K562 (cell line): ENCODE results near the gene PTPN11. TPM values are rescaled to one million over a fixed set of nuclear protein-coding genes. Genes with fewer than 3 reads are reported as not detected.

ENCODE experiments used
- CREB1 ChIP-seq, 2 experiments: sonication (generic) in 1 of 2; formaldehyde crosslinking in 1 of 2; IDR thresholded peaks; 2 replicates each; pipeline versions ENCODE4 v1.6.1 to v1.8.0; 2012 to 2022; ENCODE audit warnings: inconsistent platforms in 1 of 2, mild to moderate bottlenecking in 1 of 2, missing genetic modification reagents in 1 of 2, moderate library complexity in 1 of 2
- CXXC5 ChIP-seq: fragments of 250-450 bp; sonication (Bioruptor Pico); IDR thresholded peaks from 2 replicates; pipeline ENCODE4 v1.8.0; 2022; ENCODE audit warnings: inconsistent platforms, mild to moderate bottlenecking, moderate library complexity
- ESRRA ChIP-seq: fragments of 450-650 bp; IDR thresholded peaks from 2 replicates; pipeline ENCODE4 v1.6.1; 2014; ENCODE audit warnings: low read depth, mild to moderate bottlenecking, moderate library complexity, borderline replicate concordance
- HSF4 ChIP-seq: fragments of 250-450 bp; sonication (Bioruptor Pico); IDR thresholded peaks from 2 replicates; pipeline ENCODE4 v2.1.2; 2022; ENCODE audit warnings: mild to moderate bottlenecking, moderate library complexity, borderline replicate concordance
- JUN ChIP-seq, 2 experiments: sonication (generic) in 1 of 2; formaldehyde crosslinking in 1 of 2; IDR thresholded peaks; 2 replicates each; pipeline versions ENCODE4 v1.6.1 to v1.8.0; 2012 to 2022; ENCODE audit warnings: borderline replicate concordance in 2 of 2, mild to moderate bottlenecking in 2 of 2, improper control_type of control experiment in 1 of 2, low read depth in 1 of 2, low read length in 1 of 2, missing genetic modification reagents in 1 of 2
- KAT8 ChIP-seq: fragments of 450-650 bp; IDR thresholded peaks from 2 replicates; pipeline ENCODE4 v1.6.1; 2016; ENCODE audit warnings: low read depth, mild to moderate bottlenecking
- KHSRP ChIP-seq: fragments of 450-650 bp; IDR thresholded peaks from 2 replicates; pipeline ENCODE4 v1.6.1; 2017
- MED1 ChIP-seq: sonication (generic); formaldehyde crosslinking; IDR thresholded peaks from 2 replicates; pipeline ENCODE4 v1.8.1; 2023; ENCODE audit warnings: missing genetic modification reagents, borderline replicate concordance
- OTX1 ChIP-seq: fragments of 450-650 bp; formaldehyde crosslinking; IDR thresholded peaks from 2 replicates; pipeline ENCODE4 v1.4.0; 2022; ENCODE audit warnings: mild to moderate bottlenecking
- POLR2H ChIP-seq: IDR thresholded peaks from 2 replicates; pipeline ENCODE4 v1.6.1; 2016; ENCODE audit warnings: missing genetic modification characterization, low read depth, mild to moderate bottlenecking, control low read depth, missing compliant biosample characterization, moderate library complexity
- RB1 ChIP-seq: fragments of 450-650 bp; IDR thresholded peaks from 2 replicates; pipeline ENCODE4 v1.6.1; 2017; ENCODE audit warnings: low read depth, mild to moderate bottlenecking
- SMAD2 ChIP-seq: fragments of 150-350 bp; IDR thresholded peaks from 2 replicates; pipeline ENCODE4 v1.6.1; 2014; ENCODE audit warnings: low read depth, mild to moderate bottlenecking, low read length
- TAL1 ChIP-seq: fragments of 450-650 bp; IDR thresholded peaks from 2 replicates; pipeline ENCODE4 v1.6.1; 2016; ENCODE audit warnings: mild to moderate bottlenecking
- ZBED1 ChIP-seq: IDR thresholded peaks from 2 replicates; pipeline ENCODE4 v1.6.1; 2014
- ZC3H11A ChIP-seq: IDR thresholded peaks from 2 replicates; pipeline ENCODE4 v1.6.1; 2012; ENCODE audit warnings: low read depth, low read length, improper control_type of control experiment
- ZNF263 ChIP-seq: sonication (generic); formaldehyde crosslinking; IDR thresholded peaks from 2 replicates; pipeline ENCODE4 v1.8.0; 2022; ENCODE audit warnings: mild to moderate bottlenecking, missing genetic modification reagents, borderline replicate concordance
- ZNF280A ChIP-seq: fragments of 450-650 bp; IDR thresholded peaks from 2 replicates; pipeline ENCODE4 v1.6.1; 2018; ENCODE audit warnings: mild to moderate bottlenecking, low read depth; ENCODE audit not compliant: partially characterized antibody
- ZNF639 ChIP-seq, 2 experiments: fragments of 200-800 bp in 1 of 2; sonication (Bioruptor generic) in 1 of 2; sonication (generic) in 1 of 2; formaldehyde crosslinking in 1 of 2; IDR thresholded peaks in 1 of 2; conservative IDR thresholded peaks in 1 of 2; 2 replicates each; pipeline versions ENCODE4 v1.5.0 to v1.6.1; 2016 to 2020; ENCODE audit warnings: missing compliant biosample characterization in 1 of 2, missing genetic modification characterization in 1 of 2, missing genetic modification reagents in 1 of 2
- ZNF695 ChIP-seq: fragments of 450-650 bp; formaldehyde crosslinking; IDR thresholded peaks from 2 replicates; pipeline ENCODE4 v1.4.0; 2020; ENCODE audit warnings: mild to moderate bottlenecking, moderate library complexity
- polyA plus RNA-seq, 8 experiments: library from polyadenylated mRNA; depleted of rRNA in 4 of 8; stranded (reverse) in 5 of 8; unstranded in 3 of 8; fragments of >200 nt; fragmentation: Nextera tagmentation in 2 of 8; fragmentation: Illumina TruSeq in 1 of 8; extraction: Ambion mirVana in 2 of 8; extraction: Trizol in 1 of 8; gene quantifications; 2 replicates each; pipeline versions ENCODE4 v1.2.1 to v1.2.3, GENCODE V29; 2011 to 2014; ENCODE audit warnings: inconsistent platforms in 1 of 8, missing spikeins in 1 of 8
- total RNA-seq, 7 experiments: library from RNA; depleted of rRNA in 6 of 7; stranded (reverse); fragments of >200 nt in 6 of 7; fragmentation: Illumina TruSeq in 2 of 7; extraction: Trizol in 2 of 7; gene quantifications; 2 replicates each; pipeline versions ENCODE4 v1.2.1 to v1.2.3, GENCODE V29; 2011 to 2021; ENCODE audit warnings: low replicate concordance in 1 of 7
- TF ChIP-seq, protein P1 (sequence below): sonication (generic); formaldehyde crosslinking; IDR thresholded peaks from 2 replicates; pipeline ENCODE4 v1.4.0; 2020; ENCODE audit warnings: mild to moderate bottlenecking, missing genetic modification reagents

Gene PTPN11
- total and polyA plus RNA-seq, 9 of the 15 experiments (the other 6 are each of a cell fraction or from before 2014, with no cell fraction given), result 22.5 to 126 (median 79.7) TPM

DNA sequence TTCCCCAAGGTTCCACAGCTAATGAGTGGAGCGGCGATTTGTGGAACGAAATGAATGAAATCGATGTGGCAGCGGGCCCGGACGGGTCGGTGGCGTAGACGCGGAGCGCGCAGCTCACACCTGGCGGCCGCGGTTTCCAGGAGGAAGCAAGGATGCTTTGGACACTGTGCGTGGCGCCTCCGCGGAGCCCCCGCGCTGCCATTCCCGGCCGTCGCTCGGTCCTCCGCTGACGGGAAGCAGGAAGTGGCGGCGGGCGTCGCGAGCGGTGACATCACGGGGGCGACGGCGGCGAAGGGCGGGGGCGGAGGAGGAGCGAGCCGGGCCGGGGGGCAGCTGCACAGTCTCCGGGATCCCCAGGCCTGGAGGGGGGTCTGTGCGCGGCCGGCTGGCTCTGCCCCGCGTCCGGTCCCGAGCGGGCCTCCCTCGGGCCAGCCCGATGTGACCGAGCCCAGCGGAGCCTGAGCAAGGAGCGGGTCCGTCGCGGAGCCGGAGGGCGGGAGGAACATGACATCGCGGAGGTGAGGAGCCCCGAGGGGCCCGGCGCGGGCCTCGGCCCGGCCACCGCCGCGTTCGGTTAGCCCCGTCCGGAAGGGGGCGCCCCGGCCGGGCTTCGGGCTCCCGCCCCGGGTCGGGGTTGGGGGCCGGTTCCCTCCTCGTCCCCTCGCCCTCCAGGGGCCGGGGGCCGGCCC, at the start of gene PTPN11 (continued):
- TF ChIP-seq CREB1 (IDR thresholded peaks at IDR 0.05), result peak; percentile 99
- peak; percentile 100 for TF ChIP-seq CREB1 (CRISPR knock-in tag; IDR thresholded peaks at IDR 0.05)
- no peak for TF ChIP-seq MED1 (CRISPR knock-in tag)
- TF ChIP-seq KHSRP, result peak; percentile 75
- TF ChIP-seq RB1, result peak; percentile 53; the same call in 1 of the 2 replicates
- TF ChIP-seq JUN (IDR thresholded peaks at IDR 0.05; ENCODE audit: borderline replicate concordance, low read depth, low read length), result no peak
- TF ChIP-seq JUN (CRISPR knock-in tag; IDR thresholded peaks at IDR 0.05; ENCODE audit: borderline replicate concordance), result peak; percentile 17; the same call in 1 of the 2 replicates
- no peak for TF ChIP-seq ZNF280A
- no peak for TF ChIP-seq ZC3H11A
- TF ChIP-seq SMAD2, result no peak
- no peak for TF ChIP-seq TAL1
- no peak for TF ChIP-seq HSF4 (CRISPR knock-in tag)
- TF ChIP-seq ZBED1, result no peak
- TF ChIP-seq ZNF695, result no peak
- peak; percentile 86 for TF ChIP-seq POLR2H (tag)
- TF ChIP-seq KAT8, result no peak
- TF ChIP-seq, protein P1, sequence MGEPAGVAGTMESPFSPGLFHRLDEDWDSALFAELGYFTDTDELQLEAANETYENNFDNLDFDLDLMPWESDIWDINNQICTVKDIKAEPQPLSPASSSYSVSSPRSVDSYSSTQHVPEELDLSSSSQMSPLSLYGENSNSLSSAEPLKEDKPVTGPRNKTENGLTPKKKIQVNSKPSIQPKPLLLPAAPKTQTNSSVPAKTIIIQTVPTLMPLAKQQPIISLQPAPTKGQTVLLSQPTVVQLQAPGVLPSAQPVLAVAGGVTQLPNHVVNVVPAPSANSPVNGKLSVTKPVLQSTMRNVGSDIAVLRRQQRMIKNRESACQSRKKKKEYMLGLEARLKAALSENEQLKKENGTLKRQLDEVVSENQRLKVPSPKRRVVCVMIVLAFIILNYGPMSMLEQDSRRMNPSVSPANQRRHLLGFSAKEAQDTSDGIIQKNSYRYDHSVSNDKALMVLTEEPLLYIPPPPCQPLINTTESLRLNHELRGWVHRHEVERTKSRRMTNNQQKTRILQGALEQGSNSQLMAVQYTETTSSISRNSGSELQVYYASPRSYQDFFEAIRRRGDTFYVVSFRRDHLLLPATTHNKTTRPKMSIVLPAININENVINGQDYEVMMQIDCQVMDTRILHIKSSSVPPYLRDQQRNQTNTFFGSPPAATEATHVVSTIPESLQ (CRISPR knock-in tag), result no peak
- TF ChIP-seq ZNF639 (CRISPR knock-in tag; conservative IDR thresholded peaks at IDR 0.05 in 1 of 2, IDR thresholded peaks at IDR 0.05 in 1 of 2), result peak in 1 of 2 experiments; percentile 93; a peak in 2 of 4 replicates
- TF ChIP-seq CXXC5 (CRISPR knock-in tag), result peak; percentile 77
- TF ChIP-seq OTX1 (CRISPR knock-in tag), result no peak
- TF ChIP-seq ESRRA, result peak; percentile 49
- peak; percentile 59 for TF ChIP-seq ZNF263 (CRISPR knock-in tag)
